ENCODE results near the gene SHISA5.
"Not testable (repeated sequence)": the region's sequence is repeated elsewhere in the genome, so short reads cannot be mapped to it uniquely, and the experiment has no call there.

SHISA5 gene

GRCh38 chr3:48476426-48477053 is 27.4 kb downstream of the SHISA5 start:
- DNase-seq: no peak

DNA sequence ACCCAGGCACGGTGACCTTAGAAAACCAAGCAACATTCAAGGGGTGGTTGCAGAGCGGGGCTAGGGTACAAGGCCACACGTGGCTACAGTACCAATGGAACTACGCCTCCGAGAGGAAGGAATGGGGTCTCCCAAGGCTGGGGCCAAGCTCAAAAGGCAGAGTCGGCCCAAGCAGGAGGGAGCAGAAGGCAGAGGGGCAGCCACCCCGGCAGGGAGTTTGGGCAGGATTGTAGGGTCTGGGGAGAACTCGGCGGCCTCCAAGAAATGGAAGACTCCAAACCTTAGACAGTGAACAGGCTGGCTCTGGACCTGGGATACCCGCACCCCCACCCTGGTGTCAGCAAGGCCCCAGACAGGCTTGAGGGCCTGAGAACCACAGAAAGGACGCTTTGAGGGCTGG is 28.8 kb downstream of the SHISA5 start:
- DNase-seq: no peak

GRCh38 chr3:48474619-48475018 is 29.4 kb downstream of the SHISA5 start:
- no peak for DNase-seq

DNA sequence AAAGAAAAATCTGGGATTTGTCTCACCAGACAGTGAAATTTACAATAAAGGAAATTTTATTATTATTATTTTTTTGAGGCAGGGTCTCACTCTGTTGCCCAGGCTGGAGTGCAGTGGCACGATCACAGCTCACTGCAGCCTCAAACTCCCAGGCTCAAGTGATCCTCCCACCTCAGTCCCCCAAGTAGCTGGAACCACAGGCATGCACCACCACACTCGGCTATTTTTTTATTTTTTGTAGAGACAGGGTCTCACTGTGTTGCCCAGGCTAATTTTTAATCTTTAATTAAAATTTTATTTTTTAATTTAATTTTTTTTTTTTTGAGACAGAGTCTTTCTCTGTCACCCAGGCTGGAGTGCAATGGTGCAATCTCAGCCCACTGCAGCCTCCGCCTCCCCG is 29.9 kb downstream of the SHISA5 start:
- DNase-seq: not testable (repeated sequence)

DNA sequence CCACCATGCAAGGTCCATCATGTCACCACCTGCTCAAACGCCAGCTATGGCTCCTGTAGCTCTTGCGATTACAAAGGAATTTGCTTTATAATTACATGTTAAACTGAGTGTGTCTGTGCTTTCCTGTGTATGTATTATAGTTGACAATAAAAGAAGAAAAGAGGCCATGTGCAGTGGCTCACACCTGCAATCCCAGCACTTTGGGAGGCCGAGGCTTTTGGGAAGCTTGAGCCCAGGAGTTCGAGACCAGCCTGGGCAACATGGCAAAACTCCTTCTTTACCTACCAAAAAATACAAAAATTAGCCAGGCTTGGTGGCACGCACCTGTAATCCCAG is 30.4 kb downstream of the SHISA5 start:
- DNase-seq: no peak

GRCh38 chr3:48472923-48473616 is 30.9 kb downstream of the SHISA5 start:
- peak; percentile 70 for DNase-seq

DNA sequence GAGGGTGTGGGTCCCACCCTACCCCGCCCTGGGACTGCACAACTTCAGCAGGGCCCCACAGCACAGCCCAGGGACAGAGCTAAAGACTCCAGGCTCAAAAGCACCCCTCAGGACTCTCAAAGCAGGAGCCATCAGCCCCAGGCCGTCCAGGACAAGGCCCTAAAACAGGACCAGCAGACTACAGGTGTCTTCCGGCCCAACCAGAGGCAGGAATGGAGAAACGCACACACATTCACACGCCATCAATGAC is 31.4 kb downstream of the SHISA5 start:
- DNase-seq: no peak

- DNase-seq: no peak
Measured at GRCh38 chr3:48470286-48470685, 33.7 kb downstream of the SHISA5 start.

- no peak for DNase-seq
Measured at GRCh38 chr3:48469046-48469915, 34.7 kb downstream of the SHISA5 start.

DNA sequence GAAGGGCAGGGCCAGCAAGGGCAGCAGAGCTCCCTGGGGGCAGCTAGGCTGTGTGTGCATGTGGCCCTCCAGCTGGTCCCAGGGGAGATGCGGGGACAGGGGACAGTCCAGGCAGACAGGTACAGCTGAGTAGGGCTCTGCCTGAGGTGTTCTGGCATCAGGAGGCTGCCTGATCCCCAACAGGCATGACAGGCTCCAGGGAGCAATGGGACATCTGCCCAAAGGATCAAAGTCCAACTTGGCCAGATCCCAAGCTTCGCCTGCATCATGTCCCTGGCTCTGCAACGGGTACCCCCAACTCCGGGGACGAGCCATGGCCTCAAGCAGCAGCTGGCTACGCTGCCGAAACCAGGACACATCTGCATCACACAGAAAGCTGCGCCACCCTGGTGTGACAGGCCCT is 35.6 kb downstream of the SHISA5 start:
- DNase-seq: no peak

GRCh38 chr3:48467473-48468267 is 36.3 kb downstream of the SHISA5 start:
- DNase-seq: no peak

DNA sequence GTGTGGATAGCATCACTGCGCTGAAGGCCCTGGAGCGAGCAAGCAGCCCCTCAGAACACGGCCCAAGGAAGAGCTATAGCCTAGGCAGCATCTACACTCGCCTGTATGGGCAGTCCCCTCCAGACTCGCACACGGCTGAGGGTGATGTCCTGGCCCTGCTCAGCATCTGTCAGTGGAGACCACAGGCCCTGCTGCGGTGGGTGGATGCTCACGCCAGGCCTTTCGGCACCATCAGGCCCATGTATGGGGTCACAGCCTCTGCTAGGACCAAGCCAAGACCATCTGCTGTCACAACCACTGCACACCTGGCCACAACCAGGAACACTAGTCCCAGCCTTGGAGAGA is 36.9 kb downstream of the SHISA5 start:
- DNase-seq: no peak

DNA sequence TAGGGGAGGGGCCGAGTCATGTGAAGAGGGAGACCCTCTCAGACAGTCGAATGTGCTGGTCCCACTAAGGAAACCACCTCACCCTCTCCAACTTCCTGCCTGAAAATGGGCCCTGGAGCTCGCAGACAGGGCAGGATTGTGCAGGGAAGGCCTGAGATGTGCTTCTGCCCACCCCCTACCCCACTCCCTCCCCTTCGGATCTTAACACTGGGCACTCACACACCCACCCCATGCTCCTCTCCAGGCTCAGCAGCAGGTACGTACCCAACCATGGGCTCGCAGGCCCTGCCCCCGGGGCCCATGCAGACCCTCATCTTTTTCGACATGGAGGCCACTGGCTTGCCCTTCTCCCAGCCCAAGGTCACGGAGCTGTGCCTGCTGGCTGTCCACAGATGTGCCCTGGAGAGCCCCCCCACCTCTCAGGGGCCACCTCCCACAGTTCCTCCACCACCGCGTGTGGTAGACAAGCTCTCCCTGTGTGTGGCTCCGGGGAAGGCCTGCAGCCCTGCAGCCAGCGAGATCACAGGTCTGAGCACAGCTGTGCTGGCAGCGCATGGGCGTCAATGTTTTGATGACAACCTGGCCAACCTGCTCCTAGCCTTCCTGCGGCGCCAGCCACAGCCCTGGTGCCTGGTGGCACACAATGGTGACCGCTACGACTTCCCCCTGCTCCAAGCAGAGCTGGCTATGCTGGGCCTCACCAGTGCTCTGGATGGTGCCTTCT is 37.4 kb downstream of the SHISA5 start:
- no peak for DNase-seq

DNA sequence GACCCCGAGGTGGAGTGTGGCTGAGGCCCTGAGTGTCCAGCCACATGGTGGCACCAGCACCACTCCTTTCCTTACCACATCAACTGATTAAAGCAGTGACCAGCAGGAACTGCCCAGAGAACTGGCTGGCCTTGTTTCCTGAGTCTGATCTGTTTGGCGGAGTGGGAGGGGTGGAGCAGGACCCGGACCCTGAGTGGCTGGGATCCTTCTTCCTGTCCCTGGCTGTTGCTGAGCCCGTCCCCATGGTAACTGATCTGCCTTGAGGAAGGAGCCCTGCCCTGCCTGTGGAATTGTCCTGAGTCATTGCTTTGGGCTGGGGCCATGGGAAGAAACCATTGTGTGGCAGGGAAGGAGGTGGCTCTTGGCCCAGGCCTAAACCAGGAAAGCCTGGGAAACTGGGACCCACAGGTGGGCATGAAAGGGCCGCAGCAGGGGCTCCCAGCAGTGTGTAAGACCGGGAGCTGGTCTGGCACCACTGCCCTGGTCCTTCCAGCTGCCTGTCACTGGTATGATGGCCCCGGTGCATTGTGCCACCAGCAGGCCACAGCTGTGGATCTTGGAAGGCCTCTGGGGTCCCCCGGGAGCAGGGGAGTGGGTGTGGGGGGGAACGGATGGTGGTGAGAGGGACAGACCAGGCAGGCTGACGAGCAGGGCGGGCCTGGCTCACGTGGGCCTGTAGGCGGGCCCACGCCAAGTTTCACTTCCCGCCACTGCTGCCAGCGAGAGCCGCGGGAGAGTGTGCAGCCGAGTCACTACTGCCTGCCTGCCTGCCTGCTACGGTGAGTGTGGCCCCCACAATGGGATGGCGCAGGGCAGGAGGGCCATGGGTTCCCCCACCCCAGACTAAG is 38.2 kb downstream of the SHISA5 start:
- peak; percentile 83 for DNase-seq

GRCh38 chr3:48465237-48465530 is 38.8 kb downstream of the SHISA5 start:
- no peak for DNase-seq

DNA sequence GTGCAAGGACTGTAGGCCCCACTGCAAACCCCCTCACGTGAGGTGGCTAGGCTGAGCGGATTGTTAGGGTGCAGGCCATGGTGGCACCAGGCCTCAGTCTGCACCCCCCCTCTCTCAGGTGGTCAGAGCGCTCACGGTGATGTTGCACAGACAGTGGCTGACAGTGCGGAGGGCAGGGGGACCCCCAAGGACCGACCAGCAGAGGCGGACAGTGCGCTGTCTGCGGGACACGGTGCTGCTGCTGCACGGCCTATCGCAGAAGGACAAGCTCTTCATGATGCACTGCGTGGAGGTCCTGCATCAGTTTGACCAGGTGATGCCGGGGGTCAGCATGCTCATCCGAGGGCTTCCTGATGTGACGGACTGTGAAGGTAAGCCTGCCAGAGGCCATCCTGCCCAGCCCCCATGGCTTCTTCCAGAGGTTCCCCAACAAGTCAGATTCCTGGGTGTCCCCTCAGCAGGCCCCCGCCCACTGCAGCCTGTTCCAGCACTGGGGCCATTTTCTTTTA is 39.2 kb downstream of the SHISA5 start:
- no peak for DNase-seq

DNA sequence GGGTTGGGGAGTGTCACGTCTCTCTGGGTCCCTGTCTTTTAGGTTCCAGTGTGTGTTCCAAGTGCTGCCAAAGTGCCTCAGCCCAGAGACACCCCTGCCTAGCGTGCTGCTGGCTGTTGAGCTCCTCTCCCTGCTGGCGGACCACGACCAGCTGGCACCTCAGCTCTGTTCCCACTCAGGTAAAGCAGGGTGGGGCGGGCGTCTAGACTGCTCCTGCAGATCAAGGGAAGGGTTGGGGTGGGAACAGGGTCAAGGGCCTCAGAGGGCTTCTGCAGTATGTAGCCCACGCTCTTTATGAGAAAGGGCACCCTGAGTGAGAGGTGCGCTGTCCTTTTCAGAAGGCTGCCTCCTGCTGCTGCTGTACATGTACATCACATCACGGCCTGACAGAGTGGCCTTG is 40.3 kb downstream of the SHISA5 start:
- no peak for DNase-seq

DNA sequence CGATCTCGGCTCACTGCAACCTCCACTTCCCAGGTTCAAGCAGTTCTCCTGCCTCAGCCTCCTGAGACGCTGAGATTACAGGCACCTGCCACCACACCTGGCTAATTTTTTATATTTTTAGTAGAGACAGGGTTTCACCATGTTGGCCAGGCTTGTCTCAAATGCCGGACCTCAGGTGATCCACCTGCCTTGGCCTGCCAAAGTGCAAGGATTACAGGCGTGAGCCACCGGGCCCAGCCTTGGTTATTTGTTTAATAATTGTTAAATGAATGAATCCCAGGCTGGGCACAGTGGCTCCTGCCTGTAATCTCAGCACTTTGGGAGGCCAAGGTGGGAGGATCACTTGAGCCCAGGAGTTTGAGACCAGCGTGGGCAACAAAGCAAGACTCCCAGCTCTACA is 42.2 kb downstream of the SHISA5 start:
- not testable (repeated sequence) for DNase-seq

GRCh38 chr3:48460517-48460902 is 43.5 kb downstream of the SHISA5 start:
- DNase-seq: no peak

DNA sequence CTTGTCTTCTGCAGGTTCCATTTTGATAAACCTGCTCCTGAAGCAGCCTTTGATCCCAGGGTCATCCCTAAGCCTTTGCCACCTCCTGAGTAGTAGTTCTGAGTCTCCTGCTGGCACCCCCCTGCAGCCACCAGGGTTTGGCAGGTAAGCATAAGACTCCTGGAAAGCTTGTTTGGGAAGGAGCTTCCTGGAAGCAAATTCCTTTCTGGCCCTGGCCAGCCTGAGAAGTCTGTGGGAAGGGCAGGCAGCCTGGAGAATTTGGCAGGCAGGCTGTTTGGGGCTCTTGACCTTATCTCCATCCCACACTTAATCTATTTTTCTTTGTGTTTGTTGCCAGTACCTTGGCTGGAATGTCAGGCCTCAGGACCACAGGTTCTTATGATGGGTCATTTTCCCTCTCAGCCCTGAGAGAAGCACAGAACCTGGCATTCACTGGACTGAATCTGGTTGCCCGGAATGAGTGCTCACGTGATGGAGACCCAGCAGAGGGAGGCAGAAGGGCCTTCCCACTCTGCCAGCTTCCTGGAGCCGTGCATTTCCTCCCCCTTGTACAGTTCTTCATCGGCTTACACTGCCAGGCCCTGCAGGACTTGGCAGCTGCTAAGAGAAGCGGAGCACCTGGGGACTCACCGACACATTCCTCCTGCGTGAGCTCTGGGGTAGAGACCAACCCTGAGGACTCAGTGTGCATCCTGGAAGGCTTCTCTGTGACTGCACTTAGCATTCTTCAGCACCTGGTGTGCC is 44.0 kb downstream of the SHISA5 start:
- no peak for DNase-seq

DNA sequence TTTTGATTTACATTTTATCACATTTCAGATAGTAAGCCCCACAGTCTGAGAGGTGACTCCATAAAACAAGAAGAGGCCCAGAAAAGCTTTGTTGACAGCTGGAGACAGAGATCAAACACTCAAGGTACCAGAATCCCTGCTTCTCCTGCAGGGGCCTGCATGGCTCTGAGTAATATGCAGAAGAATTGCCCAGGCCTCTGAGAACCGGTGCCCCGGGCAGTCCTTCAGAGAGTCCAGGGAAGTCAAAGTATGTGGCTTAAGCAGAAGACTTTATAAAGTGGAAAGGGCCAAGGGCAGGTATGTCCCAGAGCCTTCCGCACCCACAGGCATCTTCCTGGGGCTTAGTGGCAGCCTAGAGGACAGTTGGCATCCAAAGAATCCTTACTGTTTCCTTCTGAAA is 44.6 kb downstream of the SHISA5 start:
- no peak for DNase-seq
